Activated naive CD8-positive, alpha-beta T cell (primary cell): ENCODE data around the gene RNU5B-1.

Experiments
- H3K27ac Mint-ChIP-seq: one replicate; pipeline ENCODE4 v1.8.0; 2021; ENCODE audit warnings: mixed read lengths
- H3K27me3 Mint-ChIP-seq: one replicate; pipeline ENCODE4 v1.8.0; 2021; ENCODE audit warnings: mixed read lengths
- H3K36me3 Mint-ChIP-seq: one replicate; pipeline ENCODE4 v1.8.0; 2021; ENCODE audit warnings: mixed read lengths
- H3K4me1 Mint-ChIP-seq: one replicate; pipeline ENCODE4 v1.8.0; 2021; ENCODE audit warnings: low read depth, mixed read lengths
- H3K4me3 Mint-ChIP-seq: one replicate; pipeline ENCODE4 v1.8.0; 2021; ENCODE audit warnings: mild to moderate bottlenecking, mixed read lengths
- H3K9me3 Mint-ChIP-seq: one replicate; pipeline ENCODE4 v1.8.0; 2021; ENCODE audit warnings: low read depth, mixed read lengths

RNU5B-1 gene

GRCh38 chr15:65329984-65330735, 25.7 kb downstream of the RNU5B-1 start:
- H3K36me3 Mint-ChIP-seq = no peaks in the 10 kb centered on the region
- no peaks in the 10 kb centered on the region for H3K4me1 Mint-ChIP-seq
- H3K27me3 Mint-ChIP-seq = peaks cover 2% of the 10 kb centered on the region
- no peaks in the 10 kb centered on the region for H3K9me3 Mint-ChIP-seq
- H3K4me3 Mint-ChIP-seq = no peak overlapping the region
- H3K27ac Mint-ChIP-seq = no peak overlapping the region

DNA sequence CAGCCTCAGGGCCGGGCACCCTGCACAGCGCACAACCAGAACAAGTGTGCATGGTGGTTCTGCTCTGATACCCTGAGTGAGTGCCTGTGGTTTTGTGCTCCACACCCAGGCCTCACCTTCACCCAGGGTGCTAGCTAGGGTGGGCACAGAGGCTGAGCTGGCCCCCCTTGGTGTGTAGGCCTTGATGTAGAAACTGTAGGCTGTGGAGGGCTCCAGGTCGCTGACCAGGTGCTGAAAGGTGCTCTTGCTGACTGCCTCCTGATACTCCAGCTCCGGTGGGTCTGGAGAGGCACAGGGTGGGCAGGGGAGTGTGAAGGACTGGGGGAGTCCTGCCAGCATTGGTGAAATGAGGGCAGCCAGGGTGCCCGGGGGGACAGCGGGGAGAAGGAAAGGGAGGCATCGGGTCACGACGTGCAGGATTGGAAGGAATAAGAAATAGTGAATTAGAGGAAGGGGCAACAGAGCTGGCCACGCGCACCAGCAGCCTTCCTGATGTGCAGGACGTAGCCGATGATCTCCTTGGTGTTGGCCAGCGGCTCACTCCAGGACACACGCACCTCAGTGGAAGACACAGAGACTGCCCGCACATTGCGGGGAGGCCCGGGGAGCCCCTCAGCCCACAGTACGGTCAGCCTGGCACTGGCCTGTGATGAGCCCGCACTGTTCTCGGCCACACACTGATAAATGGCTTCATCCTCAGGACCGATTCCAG, 26.6 kb downstream of the RNU5B-1 start:
- no peaks in the 10 kb centered on the region for H3K9me3 Mint-ChIP-seq
- H3K4me3 Mint-ChIP-seq = no peak overlapping the region
- no peaks in the 10 kb centered on the region for H3K4me1 Mint-ChIP-seq
- H3K27ac Mint-ChIP-seq = no peak overlapping the region
- peaks cover 2% of the 10 kb centered on the region for H3K27me3 Mint-ChIP-seq
- no peaks in the 10 kb centered on the region for H3K36me3 Mint-ChIP-seq

GRCh38 chr15:65331811-65332210, 27.3 kb downstream of the RNU5B-1 start:
- Mint-ChIP-seq H3K36me3 (no peaks in the 10 kb centered on the region), H3K27ac (no peak overlapping the region), H3K9me3 (no peaks in the 10 kb centered on the region), H3K4me1 (no peaks in the 10 kb centered on the region), H3K4me3 (no peak overlapping the region), H3K27me3 (peaks cover 2% of the 10 kb centered on the region)

DNA sequence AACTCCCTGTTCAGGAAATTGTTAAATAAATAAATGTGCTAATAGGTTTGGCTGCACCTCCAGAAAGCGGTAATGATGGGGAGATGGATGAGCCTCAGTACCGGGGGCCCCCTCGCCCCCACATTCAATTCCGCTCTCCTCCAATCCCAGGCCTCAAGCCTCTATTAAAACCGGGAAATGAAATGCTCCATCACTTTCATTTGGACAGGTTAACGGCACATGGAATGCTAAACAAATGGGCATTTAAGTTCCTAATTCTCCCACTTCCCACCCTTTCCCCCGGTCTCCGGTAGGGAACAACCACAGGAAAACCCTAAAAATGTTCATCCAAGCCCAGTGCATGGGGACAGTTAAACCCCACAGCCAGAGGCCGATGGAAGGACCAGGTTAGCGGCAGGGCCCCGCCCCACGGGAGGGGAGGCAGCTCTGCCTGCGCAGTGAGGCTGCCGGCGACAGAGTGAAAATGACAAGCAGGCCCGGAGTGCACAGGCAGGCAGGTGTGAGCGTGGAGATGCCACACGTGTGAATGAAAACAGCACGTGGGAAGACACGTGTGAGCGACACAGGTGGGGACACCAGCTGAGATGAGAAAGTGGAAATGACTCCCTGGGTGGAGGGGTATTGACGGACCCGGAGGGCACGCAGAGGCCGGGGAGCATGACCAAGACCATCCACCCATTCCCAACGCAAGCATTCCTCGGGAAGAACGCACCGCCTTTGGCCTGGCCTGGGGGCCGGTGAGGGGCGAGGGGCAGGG, 28.1 kb downstream of the RNU5B-1 start:
- H3K27ac Mint-ChIP-seq = no peak overlapping the region
- H3K9me3 Mint-ChIP-seq = no peaks in the 10 kb centered on the region
- no peaks in the 10 kb centered on the region for H3K4me1 Mint-ChIP-seq
- no peaks in the 10 kb centered on the region for H3K36me3 Mint-ChIP-seq
- no peak overlapping the region for H3K4me3 Mint-ChIP-seq
- peaks cover 2% of the 10 kb centered on the region for H3K27me3 Mint-ChIP-seq

DNA sequence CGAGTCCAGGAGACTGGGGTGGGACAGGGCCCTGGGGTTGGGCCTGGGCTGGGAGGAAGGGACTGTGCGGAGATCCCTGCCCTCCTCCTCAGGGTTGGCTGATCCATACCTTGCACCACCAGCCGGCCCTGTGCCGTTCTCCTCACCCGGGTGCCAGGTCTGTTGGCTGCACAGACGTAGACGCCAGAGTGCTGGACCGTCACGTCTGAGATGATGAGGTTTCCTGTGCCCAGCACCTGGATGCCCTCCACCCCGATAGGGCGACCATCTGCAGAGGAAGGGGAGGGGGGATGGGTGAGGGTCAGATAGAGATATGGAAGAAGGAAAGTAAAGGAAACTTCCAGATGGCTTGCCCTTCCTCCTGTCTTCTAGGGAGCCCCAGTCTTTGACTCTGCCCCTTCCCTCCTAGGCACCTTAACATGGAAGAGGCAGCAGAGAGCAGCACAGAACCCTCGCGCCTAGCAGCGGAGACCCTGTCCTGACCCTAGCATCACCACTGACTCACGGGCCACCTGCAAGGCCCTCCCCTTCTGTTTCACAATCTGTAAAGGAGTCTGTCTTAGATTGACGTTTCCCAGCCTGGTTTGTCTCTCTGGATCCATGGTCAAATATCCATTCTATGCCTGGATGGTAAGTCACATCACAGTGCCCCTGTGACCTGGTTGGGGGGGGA, 28.8 kb downstream of the RNU5B-1 start:
- H3K36me3 Mint-ChIP-seq = no peaks in the 10 kb centered on the region
- no peaks in the 10 kb centered on the region for H3K27me3 Mint-ChIP-seq
- no peaks in the 10 kb centered on the region for H3K4me1 Mint-ChIP-seq
- no peak overlapping the region for H3K27ac Mint-ChIP-seq
- no peak overlapping the region for H3K4me3 Mint-ChIP-seq
- no peaks in the 10 kb centered on the region for H3K9me3 Mint-ChIP-seq

DNA sequence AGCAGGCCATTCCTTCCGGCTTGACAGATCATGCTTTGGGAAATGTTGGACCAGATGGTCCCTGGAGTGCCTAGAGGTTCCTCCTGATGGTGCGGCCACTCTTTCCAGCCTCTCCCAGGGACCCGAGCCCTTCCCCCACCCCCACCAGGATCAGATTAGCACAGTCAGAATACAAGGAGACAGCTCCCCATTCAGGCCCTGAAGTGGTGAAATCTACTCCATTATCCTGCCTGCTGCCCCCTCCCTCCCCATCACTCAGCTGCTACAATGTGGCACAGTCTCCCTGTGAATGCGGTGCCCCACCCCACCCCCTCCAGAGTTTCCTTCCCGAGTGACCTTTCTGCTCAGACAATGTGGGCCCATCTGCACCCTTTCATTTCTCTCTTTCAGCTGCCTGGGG, 29.4 kb downstream of the RNU5B-1 start:
- H3K9me3 Mint-ChIP-seq = no peaks in the 10 kb centered on the region
- H3K27me3 Mint-ChIP-seq = no peaks in the 10 kb centered on the region
- no peaks in the 10 kb centered on the region for H3K36me3 Mint-ChIP-seq
- no peak overlapping the region for H3K4me3 Mint-ChIP-seq
- H3K4me1 Mint-ChIP-seq = no peaks in the 10 kb centered on the region
- H3K27ac Mint-ChIP-seq = no peak overlapping the region

- Mint-ChIP-seq H3K36me3 (no peaks in the 10 kb centered on the region), H3K27ac (no peak overlapping the region), H3K4me1 (peaks cover 1% of the 10 kb centered on the region), H3K27me3 (peaks cover 2% of the 10 kb centered on the region), H3K4me3 (no peak overlapping the region), H3K9me3 (no peaks in the 10 kb centered on the region)
Measured at GRCh38 chr15:65334586-65335231, 30.2 kb downstream of the RNU5B-1 start.

GRCh38 chr15:65335278-65336055, 31.0 kb downstream of the RNU5B-1 start:
- Mint-ChIP-seq H3K27ac (no peak overlapping the region), H3K36me3 (no peaks in the 10 kb centered on the region), H3K27me3 (peaks cover 3% of the 10 kb centered on the region), H3K4me3 (no peak overlapping the region), H3K9me3 (no peaks in the 10 kb centered on the region), H3K4me1 (peaks cover 2% of the 10 kb centered on the region)

DNA sequence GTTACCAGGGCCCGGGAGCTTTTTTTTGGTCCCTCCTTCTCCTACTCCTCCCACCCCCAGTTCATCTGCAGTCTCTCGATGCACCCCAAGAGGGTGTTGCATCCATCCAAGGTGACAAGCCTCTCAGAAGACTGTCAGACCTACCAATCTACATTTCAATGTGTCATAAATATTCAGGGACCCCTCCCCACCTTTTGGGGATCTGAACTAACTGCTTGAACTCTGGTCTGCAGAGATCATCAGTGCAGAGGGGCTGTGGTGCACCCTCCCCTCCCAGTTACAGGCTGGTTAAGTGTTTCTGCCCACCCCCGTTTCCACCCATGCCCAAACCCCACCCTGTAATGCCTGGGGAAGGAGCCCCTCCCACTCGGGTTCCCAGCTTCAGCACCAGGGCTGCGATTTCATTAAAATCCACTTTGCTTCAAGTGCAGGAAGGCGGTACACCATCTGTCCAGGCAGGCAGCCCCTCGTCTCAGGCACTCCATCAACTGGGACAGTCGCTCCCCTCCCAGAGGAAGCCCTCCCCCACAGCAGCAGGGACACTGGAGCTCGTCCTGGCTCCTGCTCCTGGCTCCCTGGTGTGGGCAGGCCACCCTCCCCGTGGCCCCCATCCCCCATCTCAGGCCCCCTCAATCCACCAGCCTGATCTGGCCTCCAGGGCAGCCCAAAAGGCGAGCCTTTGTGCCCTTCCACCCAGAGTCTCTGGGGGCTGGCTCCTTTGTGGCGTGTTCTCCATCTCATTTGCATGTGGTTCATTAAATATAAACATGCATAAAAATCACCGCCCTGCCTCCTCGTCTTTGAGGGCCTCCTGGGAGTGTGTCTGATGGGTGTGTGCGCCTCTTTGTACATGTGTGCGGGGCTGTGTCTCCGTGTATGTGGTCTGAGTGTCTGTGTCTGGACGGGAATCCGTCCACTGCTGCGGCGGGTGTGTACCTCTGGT, 32.3 kb downstream of the RNU5B-1 start:
- H3K27me3 Mint-ChIP-seq = peaks cover 4% of the 10 kb centered on the region
- H3K9me3 Mint-ChIP-seq = no peaks in the 10 kb centered on the region
- no peak overlapping the region for H3K4me3 Mint-ChIP-seq
- H3K4me1 Mint-ChIP-seq = peaks cover 2% of the 10 kb centered on the region
- no peaks in the 10 kb centered on the region for H3K36me3 Mint-ChIP-seq
- H3K27ac Mint-ChIP-seq = no peak overlapping the region

- H3K4me1 Mint-ChIP-seq = peaks cover 2% of the 10 kb centered on the region
- H3K4me3 Mint-ChIP-seq = no peak overlapping the region
- H3K27ac Mint-ChIP-seq = no peak overlapping the region
- H3K27me3 Mint-ChIP-seq = peaks cover 4% of the 10 kb centered on the region
- no peaks in the 10 kb centered on the region for H3K36me3 Mint-ChIP-seq
- no peaks in the 10 kb centered on the region for H3K9me3 Mint-ChIP-seq
Measured at GRCh38 chr15:65337436-65338070, 33.1 kb downstream of the RNU5B-1 start.

GRCh38 chr15:65338366-65338765, 33.9 kb downstream of the RNU5B-1 start:
- peaks cover 4% of the 10 kb centered on the region for H3K27me3 Mint-ChIP-seq
- no peak overlapping the region for H3K4me3 Mint-ChIP-seq
- peaks cover 2% of the 10 kb centered on the region for H3K4me1 Mint-ChIP-seq
- no peaks in the 10 kb centered on the region for H3K36me3 Mint-ChIP-seq
- no peaks in the 10 kb centered on the region for H3K9me3 Mint-ChIP-seq
- no peak overlapping the region for H3K27ac Mint-ChIP-seq

GRCh38 chr15:65338823-65339222, 34.3 kb downstream of the RNU5B-1 start:
- no peaks in the 10 kb centered on the region for H3K9me3 Mint-ChIP-seq
- no peak overlapping the region for H3K27ac Mint-ChIP-seq
- no peaks in the 10 kb centered on the region for H3K36me3 Mint-ChIP-seq
- peaks cover 4% of the 10 kb centered on the region for H3K27me3 Mint-ChIP-seq
- no peak overlapping the region for H3K4me3 Mint-ChIP-seq
- peaks cover 2% of the 10 kb centered on the region for H3K4me1 Mint-ChIP-seq

DNA sequence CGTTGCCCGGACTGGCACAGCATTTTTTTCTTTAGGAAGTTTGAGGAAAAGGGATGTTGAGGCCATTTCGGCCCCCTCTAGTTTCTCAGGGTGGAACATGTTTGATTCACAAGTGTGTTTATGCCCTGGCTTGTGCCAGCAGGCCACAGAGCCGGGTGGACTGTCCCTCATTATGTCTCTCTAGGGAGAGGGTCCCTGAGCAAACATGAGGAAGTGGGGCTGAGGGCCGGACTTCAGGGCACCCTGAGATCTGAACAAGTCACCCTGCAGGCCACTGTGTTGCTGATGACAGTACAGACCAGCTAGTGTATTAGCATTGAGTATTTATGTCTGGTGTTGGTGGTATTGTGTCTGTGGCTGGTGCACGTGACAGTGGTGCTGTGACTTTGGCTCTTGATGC, 34.9 kb downstream of the RNU5B-1 start:
- no peak overlapping the region for H3K27ac Mint-ChIP-seq
- peaks cover 4% of the 10 kb centered on the region for H3K27me3 Mint-ChIP-seq
- no peaks in the 10 kb centered on the region for H3K9me3 Mint-ChIP-seq
- H3K36me3 Mint-ChIP-seq = no peaks in the 10 kb centered on the region
- peaks cover 2% of the 10 kb centered on the region for H3K4me1 Mint-ChIP-seq
- no peak overlapping the region for H3K4me3 Mint-ChIP-seq
